ENCODE measurements around the gene KLHL5.

Gene KLHL5

DNA sequence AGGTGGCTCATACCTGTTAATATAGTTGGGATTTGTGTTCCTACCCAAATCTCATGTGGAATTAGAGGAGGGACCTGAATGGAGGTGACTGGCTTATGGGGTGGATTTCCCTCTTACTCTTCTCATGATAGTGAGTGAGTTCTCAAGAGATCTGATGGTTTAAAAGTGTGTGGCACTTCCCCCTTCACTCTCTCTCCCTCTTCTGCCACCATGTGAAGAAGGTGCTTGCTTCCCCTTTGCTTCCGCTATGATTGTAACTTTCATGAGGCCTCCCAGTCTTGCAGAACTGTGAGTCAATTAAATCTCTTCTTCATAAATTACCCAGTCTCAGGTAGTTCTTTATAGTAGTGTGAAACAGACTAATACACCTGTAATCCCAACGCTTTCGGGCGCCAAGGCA is 92.0 kb downstream of the KLHL5 start:
- Histone ChIP-seq H3K9ac (ENCODE audit: insufficient read length, low read depth) (no peak overlapping the region), H3K36me3 (ENCODE audit: insufficient read depth, insufficient read length, low read length) (no peaks in the 10 kb centered on the region), H3K4me1 (ENCODE audit: insufficient read depth, insufficient read length) (no peaks in the 10 kb centered on the region), H3K27me3 (ENCODE audit: insufficient read depth, insufficient read length) (no peaks in the 10 kb centered on the region), H3K9me3 (ENCODE audit: insufficient read depth, low read length) (no peaks in the 10 kb centered on the region), H3K4me3 (ENCODE audit: insufficient read length, low read depth) (no peak overlapping the region)
- no peak for DNase-seq (ENCODE audit: low read depth, low spot score)
- TF ChIP-seq ZNF274 (IDR thresholded peaks at IDR 0.05; ENCODE audit: low read depth, low read length) (no peak), YY1 (IDR thresholded peaks at IDR 0.05; ENCODE audit: insufficient read depth, insufficient read length) (no peak), SUZ12 (IDR thresholded peaks at IDR 0.05; ENCODE audit: extremely low read depth, insufficient read depth, insufficient read length) (no peak)

DNA sequence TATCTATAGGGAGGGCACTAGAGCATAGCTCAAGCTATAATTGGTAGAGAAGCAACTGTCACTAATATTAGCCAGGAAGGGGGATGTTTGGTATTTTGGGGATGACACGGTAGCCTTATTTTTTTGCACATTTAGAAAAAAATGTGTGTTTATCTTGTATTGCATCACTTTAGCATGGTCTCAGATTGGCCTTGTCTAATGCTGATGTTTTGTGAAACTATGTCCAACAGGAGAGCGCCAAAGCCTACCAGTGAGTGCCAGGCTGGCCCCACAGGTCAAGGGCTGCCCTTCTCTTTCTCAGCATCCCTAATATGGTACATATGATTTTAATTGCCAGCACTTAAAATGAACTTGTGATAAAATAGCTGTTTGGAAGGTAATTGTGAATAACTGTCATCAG is 95.5 kb downstream of the KLHL5 start:
- H3K4me1 ChIP-seq (ENCODE audit: insufficient read depth, insufficient read length): no peaks in the 10 kb centered on the region
- no peak overlapping the region for H3K4me3 ChIP-seq (ENCODE audit: insufficient read length, low read depth)
- DNase-seq (ENCODE audit: low read depth, low spot score): no peak
- no peak overlapping the region for H3K9ac ChIP-seq (ENCODE audit: insufficient read length, low read depth)
- no peaks in the 10 kb centered on the region for H3K27me3 ChIP-seq (ENCODE audit: insufficient read depth, insufficient read length)
- TF ChIP-seq SUZ12 (IDR thresholded peaks at IDR 0.05; ENCODE audit: extremely low read depth, insufficient read depth, insufficient read length) (no peak), ZNF274 (IDR thresholded peaks at IDR 0.05; ENCODE audit: low read depth, low read length) (no peak), YY1 (IDR thresholded peaks at IDR 0.05; ENCODE audit: insufficient read depth, insufficient read length) (no peak)
- no peaks in the 10 kb centered on the region for H3K9me3 ChIP-seq (ENCODE audit: insufficient read depth, low read length)
- H3K36me3 ChIP-seq (ENCODE audit: insufficient read depth, insufficient read length, low read length): no peaks in the 10 kb centered on the region

DNA sequence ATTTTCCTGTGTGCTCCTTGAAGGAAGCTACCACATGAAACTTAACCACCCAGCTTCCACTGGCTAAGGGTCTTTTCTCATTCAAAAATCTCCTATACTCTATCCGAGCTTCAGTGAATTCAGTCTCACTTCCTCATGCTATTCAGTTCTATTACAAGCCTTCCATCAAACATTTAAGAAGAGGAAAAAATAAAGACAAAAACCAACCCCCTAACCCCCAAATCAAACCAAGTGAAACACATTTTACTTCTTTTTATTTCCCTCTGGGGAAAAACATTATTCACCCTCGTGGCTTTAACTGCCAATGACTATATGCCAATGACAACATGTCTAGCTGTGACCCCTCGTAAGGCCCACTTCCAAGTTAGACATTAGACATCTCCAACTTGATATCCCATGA is 104.1 kb downstream of the KLHL5 start:
- H3K36me3 ChIP-seq (ENCODE audit: insufficient read depth, insufficient read length, low read length): no peaks in the 10 kb centered on the region
- no peaks in the 10 kb centered on the region for H3K4me1 ChIP-seq (ENCODE audit: insufficient read depth, insufficient read length)
- no peaks in the 10 kb centered on the region for H3K9me3 ChIP-seq (ENCODE audit: insufficient read depth, low read length)
- DNase-seq (ENCODE audit: low read depth, low spot score): no peak
- no peak overlapping the region for H3K4me3 ChIP-seq (ENCODE audit: insufficient read length, low read depth)
- TF ChIP-seq SUZ12 (IDR thresholded peaks at IDR 0.05; ENCODE audit: extremely low read depth, insufficient read depth, insufficient read length) (no peak), ZNF274 (IDR thresholded peaks at IDR 0.05; ENCODE audit: low read depth, low read length) (no peak), YY1 (IDR thresholded peaks at IDR 0.05; ENCODE audit: insufficient read depth, insufficient read length) (no peak)
- no peaks in the 10 kb centered on the region for H3K27me3 ChIP-seq (ENCODE audit: insufficient read depth, insufficient read length)
- H3K9ac ChIP-seq (ENCODE audit: insufficient read length, low read depth): no peak overlapping the region

DNA sequence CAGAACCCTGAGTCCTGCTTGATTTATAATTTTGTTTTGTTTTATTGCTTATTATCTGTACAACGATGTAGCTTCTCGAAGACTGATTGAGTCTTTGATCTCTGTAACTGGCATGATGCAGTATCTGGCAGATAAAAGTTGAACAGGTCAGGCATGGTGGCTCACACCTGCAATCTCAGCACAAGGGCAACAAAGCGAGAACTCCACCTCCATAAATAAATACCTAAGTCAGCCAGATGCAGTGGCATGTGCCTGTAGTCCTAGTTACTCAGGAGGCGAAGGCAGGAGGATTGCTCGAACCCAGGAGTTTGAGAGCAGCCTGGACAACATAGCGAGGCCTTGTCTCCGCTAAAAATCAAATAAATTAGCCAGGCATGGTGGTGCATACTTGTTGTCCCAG is 104.6 kb downstream of the KLHL5 start:
- no peak overlapping the region for H3K4me3 ChIP-seq (ENCODE audit: insufficient read length, low read depth)
- no peak overlapping the region for H3K9ac ChIP-seq (ENCODE audit: insufficient read length, low read depth)
- no peaks in the 10 kb centered on the region for H3K36me3 ChIP-seq (ENCODE audit: insufficient read depth, insufficient read length, low read length)
- H3K4me1 ChIP-seq (ENCODE audit: insufficient read depth, insufficient read length): no peaks in the 10 kb centered on the region
- TF ChIP-seq YY1 (IDR thresholded peaks at IDR 0.05; ENCODE audit: insufficient read depth, insufficient read length) (no peak), SUZ12 (IDR thresholded peaks at IDR 0.05; ENCODE audit: extremely low read depth, insufficient read depth, insufficient read length) (no peak), ZNF274 (IDR thresholded peaks at IDR 0.05; ENCODE audit: low read depth, low read length) (no peak)
- DNase-seq (ENCODE audit: low read depth, low spot score): no peak
- no peaks in the 10 kb centered on the region for H3K9me3 ChIP-seq (ENCODE audit: insufficient read depth, low read length)
- no peaks in the 10 kb centered on the region for H3K27me3 ChIP-seq (ENCODE audit: insufficient read depth, insufficient read length)

DNA sequence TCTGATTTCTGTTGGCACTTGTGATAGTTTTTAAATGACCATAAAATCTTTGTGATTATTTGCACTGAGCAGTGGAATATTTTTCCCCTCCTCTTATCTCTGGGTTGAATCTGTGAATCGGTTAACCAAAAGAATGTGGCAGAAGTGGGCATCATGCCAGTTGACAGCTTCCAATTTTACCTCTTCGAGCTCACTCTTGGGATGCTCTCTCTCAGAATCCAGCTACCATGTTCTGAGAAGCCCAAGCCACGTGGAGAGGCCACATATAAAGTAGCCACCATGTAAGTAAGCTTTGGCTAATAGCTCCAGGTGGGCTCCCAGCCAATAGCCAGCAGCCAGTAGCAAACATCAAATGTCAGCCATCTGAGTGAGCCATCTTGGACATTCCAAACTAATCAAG is 107.4 kb downstream of the KLHL5 start:
- no peak overlapping the region for H3K9ac ChIP-seq (ENCODE audit: insufficient read length, low read depth)
- no peak for DNase-seq (ENCODE audit: low read depth, low spot score)
- TF ChIP-seq YY1 (IDR thresholded peaks at IDR 0.05; ENCODE audit: insufficient read depth, insufficient read length) (no peak), SUZ12 (IDR thresholded peaks at IDR 0.05; ENCODE audit: extremely low read depth, insufficient read depth, insufficient read length) (no peak), ZNF274 (IDR thresholded peaks at IDR 0.05; ENCODE audit: low read depth, low read length) (no peak)
- H3K4me1 ChIP-seq (ENCODE audit: insufficient read depth, insufficient read length): no peaks in the 10 kb centered on the region
- no peaks in the 10 kb centered on the region for H3K36me3 ChIP-seq (ENCODE audit: insufficient read depth, insufficient read length, low read length)
- H3K9me3 ChIP-seq (ENCODE audit: insufficient read depth, low read length): no peaks in the 10 kb centered on the region
- H3K27me3 ChIP-seq (ENCODE audit: insufficient read depth, insufficient read length): no peaks in the 10 kb centered on the region
- H3K4me3 ChIP-seq (ENCODE audit: insufficient read length, low read depth): no peak overlapping the region

- no peak for DNase-seq (ENCODE audit: low read depth, low spot score)
- no peak for TF ChIP-seq SUZ12 (IDR thresholded peaks at IDR 0.05; ENCODE audit: extremely low read depth, insufficient read depth, insufficient read length)
- no peak for TF ChIP-seq YY1 (IDR thresholded peaks at IDR 0.05; ENCODE audit: insufficient read depth, insufficient read length)
- TF ChIP-seq ZNF274 (IDR thresholded peaks at IDR 0.05; ENCODE audit: low read depth, low read length): no peak
- H3K36me3 ChIP-seq (ENCODE audit: insufficient read depth, insufficient read length, low read length): no peaks in the 10 kb centered on the region
- no peak overlapping the region for H3K9ac ChIP-seq (ENCODE audit: insufficient read length, low read depth)
- no peaks in the 10 kb centered on the region for H3K9me3 ChIP-seq (ENCODE audit: insufficient read depth, low read length)
- no peaks in the 10 kb centered on the region for H3K27me3 ChIP-seq (ENCODE audit: insufficient read depth, insufficient read length)
- no peak overlapping the region for H3K4me3 ChIP-seq (ENCODE audit: insufficient read length, low read depth)
- H3K4me1 ChIP-seq (ENCODE audit: insufficient read depth, insufficient read length): no peaks in the 10 kb centered on the region
Observed at GRCh38 chr4:39170301-39170700, 108.3 kb downstream of the KLHL5 start.

Measured in NT2/D1 (cell line).